ENCODE results near the gene USP25. TPM values are rescaled to one million over a fixed set of nuclear protein-coding genes. Genes with fewer than 3 reads are reported as not detected.

The USP25 gene
- total RNA-seq, 1 donor from 2014 or later = 36.6 TPM

DNA sequence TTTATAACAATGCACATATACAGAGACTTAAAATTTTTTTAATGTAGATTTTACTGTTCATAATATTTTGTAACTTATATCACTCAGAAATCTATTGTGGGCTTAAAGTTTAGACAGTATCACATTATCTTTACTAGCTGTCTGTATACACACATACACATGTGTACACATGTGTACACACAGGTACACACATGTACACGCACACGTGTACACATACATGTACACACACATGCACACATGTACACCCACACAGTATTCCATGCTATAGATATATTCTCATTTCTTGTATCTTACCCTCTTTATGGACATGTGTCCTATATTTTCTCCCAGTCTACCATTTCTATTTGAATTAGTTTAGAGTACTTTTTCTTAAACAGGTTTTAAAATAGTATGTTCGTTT lies 123.3 kb downstream of the USP25 start:
- TF ChIP-seq, protein P1, sequence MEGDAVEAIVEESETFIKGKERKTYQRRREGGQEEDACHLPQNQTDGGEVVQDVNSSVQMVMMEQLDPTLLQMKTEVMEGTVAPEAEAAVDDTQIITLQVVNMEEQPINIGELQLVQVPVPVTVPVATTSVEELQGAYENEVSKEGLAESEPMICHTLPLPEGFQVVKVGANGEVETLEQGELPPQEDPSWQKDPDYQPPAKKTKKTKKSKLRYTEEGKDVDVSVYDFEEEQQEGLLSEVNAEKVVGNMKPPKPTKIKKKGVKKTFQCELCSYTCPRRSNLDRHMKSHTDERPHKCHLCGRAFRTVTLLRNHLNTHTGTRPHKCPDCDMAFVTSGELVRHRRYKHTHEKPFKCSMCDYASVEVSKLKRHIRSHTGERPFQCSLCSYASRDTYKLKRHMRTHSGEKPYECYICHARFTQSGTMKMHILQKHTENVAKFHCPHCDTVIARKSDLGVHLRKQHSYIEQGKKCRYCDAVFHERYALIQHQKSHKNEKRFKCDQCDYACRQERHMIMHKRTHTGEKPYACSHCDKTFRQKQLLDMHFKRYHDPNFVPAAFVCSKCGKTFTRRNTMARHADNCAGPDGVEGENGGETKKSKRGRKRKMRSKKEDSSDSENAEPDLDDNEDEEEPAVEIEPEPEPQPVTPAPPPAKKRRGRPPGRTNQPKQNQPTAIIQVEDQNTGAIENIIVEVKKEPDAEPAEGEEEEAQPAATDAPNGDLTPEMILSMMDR (IDR thresholded peaks at IDR 0.05; ENCODE audit: insufficient read depth, low read length, poor library complexity, severe bottlenecking) = no peak
- DNase-seq (ENCODE audit: low read depth) = no peak
- no peaks in the 10 kb centered on the region for H3K27me3 ChIP-seq (ENCODE audit: control insufficient read depth, insufficient read depth, low read length)
- no peak overlapping the region for H3K4me3 ChIP-seq (ENCODE audit: low read depth, low read length)
- H3K36me3 ChIP-seq (ENCODE audit: control insufficient read depth, insufficient read depth, low read length) = no peaks in the 10 kb centered on the region

DNA sequence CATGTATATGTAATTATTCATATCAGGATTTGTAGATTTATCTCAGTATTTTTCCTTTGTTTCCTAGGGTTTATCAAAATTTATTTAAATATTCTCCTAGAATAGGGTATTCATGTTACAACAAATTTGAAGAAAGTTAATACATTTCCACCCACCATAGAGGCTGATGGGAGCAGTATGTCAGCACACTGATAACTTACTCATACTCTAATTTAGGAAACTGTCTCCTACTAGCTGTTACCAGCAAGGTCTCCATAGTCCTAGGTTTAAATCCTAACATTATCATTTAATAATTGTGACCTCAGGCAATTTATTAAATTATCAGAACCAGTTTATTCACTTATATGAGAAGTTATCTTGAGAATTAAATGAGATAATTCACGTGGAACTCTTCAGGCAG lies 127.0 kb downstream of the USP25 start:
- Histone ChIP-seq H3K27me3 (ENCODE audit: control insufficient read depth, insufficient read depth, low read length) (no peaks in the 10 kb centered on the region), H3K4me3 (ENCODE audit: low read depth, low read length) (no peak overlapping the region), H3K36me3 (ENCODE audit: control insufficient read depth, insufficient read depth, low read length) (no peaks in the 10 kb centered on the region)
- TF ChIP-seq, protein P1 (IDR thresholded peaks at IDR 0.05; ENCODE audit: insufficient read depth, low read length, poor library complexity, severe bottlenecking) = no peak
- no peak for DNase-seq (ENCODE audit: low read depth)

DNA sequence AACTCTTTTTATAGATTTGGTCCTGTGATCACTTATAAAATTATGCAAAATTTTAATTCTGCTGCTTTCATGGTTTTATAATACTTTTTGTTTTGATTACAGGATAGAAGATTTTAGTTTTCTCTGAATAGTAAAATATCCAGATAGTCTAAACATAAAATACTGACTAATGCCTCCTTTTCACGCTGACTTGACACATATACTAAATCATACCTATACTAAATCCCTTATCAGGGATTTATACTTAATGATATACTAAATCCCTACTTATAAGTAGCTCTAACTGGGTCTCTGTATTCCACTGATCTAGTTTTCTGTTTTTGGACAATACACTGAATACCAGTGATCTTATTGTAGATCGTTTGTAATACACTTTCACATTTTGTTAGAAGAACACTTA lies 128.0 kb downstream of the USP25 start:
- H3K4me3 ChIP-seq (ENCODE audit: low read depth, low read length) = no peak overlapping the region
- no peaks in the 10 kb centered on the region for H3K36me3 ChIP-seq (ENCODE audit: control insufficient read depth, insufficient read depth, low read length)
- TF ChIP-seq, protein P1 (IDR thresholded peaks at IDR 0.05; ENCODE audit: insufficient read depth, low read length, poor library complexity, severe bottlenecking) = no peak
- DNase-seq (ENCODE audit: low read depth) = no peak
- H3K27me3 ChIP-seq (ENCODE audit: control insufficient read depth, insufficient read depth, low read length) = no peaks in the 10 kb centered on the region

DNA sequence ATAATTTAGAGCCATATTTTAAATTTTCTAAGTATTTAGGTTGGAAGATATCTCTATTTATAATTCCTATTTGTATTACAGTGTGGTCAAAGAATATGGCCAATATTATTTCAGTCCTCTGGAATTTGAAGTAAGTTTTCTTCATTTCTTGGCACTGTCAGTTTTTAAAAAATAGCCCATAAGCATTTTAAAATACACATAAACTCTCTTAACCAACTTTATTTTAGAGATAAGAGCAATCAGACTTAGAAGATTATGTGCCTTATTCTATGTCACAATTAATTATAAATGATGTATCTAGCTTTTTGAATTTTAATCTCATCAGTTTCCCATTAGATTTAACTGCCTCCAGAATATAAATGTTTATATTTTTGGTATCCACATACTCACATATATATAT lies 130.8 kb downstream of the USP25 start:
- TF ChIP-seq, protein P1 (IDR thresholded peaks at IDR 0.05; ENCODE audit: insufficient read depth, low read length, poor library complexity, severe bottlenecking) = no peak
- Histone ChIP-seq H3K36me3 (ENCODE audit: control insufficient read depth, insufficient read depth, low read length) (no peaks in the 10 kb centered on the region), H3K4me3 (ENCODE audit: low read depth, low read length) (no peak overlapping the region), H3K27me3 (ENCODE audit: control insufficient read depth, insufficient read depth, low read length) (no peaks in the 10 kb centered on the region)
- DNase-seq (ENCODE audit: low read depth) = no peak

DNA sequence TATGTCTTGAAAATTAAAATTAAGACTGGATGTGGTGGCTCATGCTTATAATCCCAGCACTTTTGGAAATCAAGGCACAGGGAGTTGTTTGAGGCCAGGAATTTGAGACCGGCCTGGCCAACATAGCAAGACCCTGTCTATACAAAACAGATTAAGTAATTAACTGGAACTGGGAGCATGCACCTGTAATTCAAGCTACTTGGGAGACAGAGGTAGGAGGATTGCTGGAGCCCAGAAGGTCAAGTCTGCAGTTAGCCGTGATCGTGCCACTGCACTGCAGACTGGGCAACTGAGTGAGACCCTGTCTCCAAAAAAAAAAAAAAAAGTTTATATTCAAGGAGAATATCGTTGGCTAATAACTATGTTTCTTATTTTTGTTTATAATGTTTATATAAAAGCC lies 139.2 kb downstream of the USP25 start:
- Histone ChIP-seq H3K4me3 (ENCODE audit: low read depth, low read length) (no peak overlapping the region), H3K27me3 (ENCODE audit: control insufficient read depth, insufficient read depth, low read length) (no peaks in the 10 kb centered on the region), H3K36me3 (ENCODE audit: control insufficient read depth, insufficient read depth, low read length) (no peaks in the 10 kb centered on the region)
- no peak for DNase-seq (ENCODE audit: low read depth)
- TF ChIP-seq, protein P1 (IDR thresholded peaks at IDR 0.05; ENCODE audit: insufficient read depth, low read length, poor library complexity, severe bottlenecking) = no peak

DNA sequence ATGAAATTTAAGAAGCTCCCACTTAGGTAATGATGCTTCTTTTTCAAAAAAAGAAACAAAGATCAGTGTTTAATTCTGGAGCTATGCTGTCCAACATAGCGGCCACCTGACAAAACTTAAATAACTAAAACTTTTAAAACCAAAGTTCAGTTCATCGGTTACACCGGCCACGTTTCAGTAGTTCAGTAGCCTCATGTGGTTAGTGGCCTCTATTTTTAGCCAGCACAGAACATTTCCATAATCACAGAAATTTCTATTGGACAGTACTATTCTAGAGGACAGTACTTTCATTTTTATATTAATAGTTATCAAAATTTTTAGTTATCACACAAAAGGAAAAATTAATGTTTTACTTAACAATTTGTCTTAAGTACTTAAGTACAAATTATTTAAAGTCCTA lies 141.0 kb downstream of the USP25 start:
- Histone ChIP-seq H3K4me3 (ENCODE audit: low read depth, low read length) (no peak overlapping the region), H3K27me3 (ENCODE audit: control insufficient read depth, insufficient read depth, low read length) (no peaks in the 10 kb centered on the region), H3K36me3 (ENCODE audit: control insufficient read depth, insufficient read depth, low read length) (no peaks in the 10 kb centered on the region)
- TF ChIP-seq, protein P1 (IDR thresholded peaks at IDR 0.05; ENCODE audit: insufficient read depth, low read length, poor library complexity, severe bottlenecking) = no peak
- DNase-seq (ENCODE audit: low read depth) = no peak
